GM18498 (cell line): ENCODE data around the gene FAM237B.
"Not testable (repeated sequence)": the region's sequence is repeated elsewhere in the genome, so short reads cannot be mapped to it uniquely, and the experiment has no call there.

Source experiments
- ATAC-seq: cut with Tn5 transposase; IDR thresholded peaks from one replicate; pipeline ENCODE4 v1.9.1; 2021; ENCODE audit warnings: mild to moderate bottlenecking, moderate library complexity; ENCODE audit not compliant: unreplicated experiment

The FAM237B gene

DNA sequence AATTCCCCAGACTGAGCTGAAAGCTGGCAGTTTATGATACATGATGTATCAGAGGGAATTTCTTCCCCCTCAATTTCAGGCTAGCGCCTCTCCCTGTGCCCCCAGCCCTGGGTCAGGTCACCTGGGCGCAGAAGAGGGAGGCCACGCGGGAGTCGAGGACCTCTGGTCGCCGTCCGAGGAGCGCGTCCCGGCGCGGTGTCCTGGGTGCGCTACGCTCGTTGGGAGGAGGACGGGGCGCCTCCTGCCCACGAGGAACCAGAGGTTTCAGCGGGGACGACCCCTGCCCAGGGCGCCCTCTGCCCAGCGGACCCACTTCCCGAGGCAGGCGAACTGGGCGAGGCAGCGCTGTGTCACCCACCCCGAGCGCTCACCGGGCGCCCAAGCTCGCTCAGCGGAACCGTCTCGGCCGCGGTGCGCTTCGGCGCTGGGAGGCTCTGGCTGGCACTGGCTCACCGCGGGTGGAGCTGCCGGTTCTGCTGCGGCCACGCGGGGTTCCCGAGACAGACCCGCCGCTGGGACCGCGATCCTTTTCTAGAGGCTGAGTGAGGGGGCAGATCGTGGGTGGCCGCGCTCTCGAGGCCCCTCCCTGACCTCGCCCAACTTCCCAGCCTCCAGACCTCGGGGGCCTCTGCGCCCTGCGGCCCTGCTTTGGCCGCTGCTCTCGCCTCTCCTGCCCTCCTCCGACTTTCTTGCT is at the start of gene FAM237B:
FAM237B (minus strand) TSS at position 504 of the 694 bp plus-strand sequence. CDS start 1,556 bp downstream, outside the sequence.
- no peak for ATAC-seq

DNA sequence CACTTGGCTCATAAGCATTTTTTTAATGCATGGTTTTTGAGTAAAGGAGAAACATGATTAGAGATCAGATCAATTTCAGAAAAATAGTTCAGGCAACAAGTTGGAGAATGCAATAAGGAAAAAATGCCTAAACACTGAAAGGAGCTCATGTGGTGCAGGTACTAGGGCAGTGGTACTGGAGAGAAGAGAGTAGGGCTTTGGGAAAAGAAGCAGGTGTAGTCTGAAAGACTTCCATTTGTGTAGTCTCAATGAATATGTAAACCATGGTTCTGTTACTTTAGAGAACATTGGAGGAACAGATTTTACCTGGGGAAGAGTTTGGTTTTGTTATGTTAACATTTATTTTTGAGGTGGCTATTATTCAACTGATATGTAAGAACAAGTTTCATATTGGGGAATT is 30.9 kb upstream of the FAM237B start:
- no peak for ATAC-seq

DNA sequence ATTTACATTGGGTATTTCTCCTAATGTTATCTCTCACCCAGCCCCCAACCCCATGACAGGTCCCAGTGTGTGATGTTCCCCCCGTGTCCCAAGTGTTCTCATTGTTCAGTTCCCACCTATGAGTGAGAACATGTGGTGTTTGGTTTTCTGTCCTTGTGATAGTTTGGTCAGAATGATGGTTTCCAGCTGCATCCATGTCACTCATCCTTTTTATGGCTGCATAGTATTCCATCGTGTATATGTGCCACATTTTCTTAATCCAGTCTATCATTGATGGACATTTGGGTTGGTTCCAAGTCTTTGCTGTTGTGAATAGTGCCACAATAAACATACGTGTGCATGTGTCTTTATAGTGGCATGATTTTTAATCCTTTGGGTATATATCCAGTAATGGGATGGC is 28.9 kb upstream of the FAM237B start:
- ATAC-seq: not testable (repeated sequence)

DNA sequence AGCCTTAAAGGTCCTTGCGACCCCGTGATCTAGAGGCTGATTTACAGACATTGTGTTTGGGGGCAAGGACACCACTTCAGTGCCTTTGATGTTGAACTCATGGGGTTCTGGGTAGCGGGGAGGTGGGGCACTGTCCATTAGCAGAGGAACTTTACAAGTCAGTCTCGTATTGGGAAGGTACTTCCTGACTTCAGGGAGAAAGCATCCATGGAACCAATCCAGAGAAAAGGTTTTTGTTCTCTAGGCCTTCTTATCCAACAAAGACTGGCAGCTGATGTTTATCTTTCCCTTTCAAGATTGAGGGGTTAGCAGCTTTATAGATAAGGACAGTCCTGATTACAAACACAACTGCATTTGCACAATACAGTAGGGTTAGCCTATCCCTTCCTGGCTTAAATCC is 28.2 kb upstream of the FAM237B start:
- no peak for ATAC-seq

DNA sequence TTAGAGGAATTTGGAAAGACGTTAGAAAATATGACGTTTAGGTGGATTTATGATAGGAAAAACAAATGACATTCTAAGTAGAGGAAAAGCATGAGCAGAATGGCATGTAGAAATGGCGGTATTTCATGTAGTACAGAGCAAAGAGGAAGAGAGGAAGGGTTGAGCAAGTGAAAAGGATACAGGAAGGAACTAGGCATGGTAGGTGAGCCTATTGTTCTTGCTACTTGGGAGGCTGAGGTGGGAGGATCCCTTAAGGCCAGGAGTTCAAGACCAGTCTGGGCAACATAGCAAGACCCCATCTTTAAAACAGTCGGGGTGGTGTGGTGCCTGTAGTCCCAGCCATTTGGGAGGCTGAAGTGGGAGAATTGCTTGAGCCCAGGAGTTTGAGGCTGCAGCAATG is 26.7 kb upstream of the FAM237B start:
- ATAC-seq: no peak

DNA sequence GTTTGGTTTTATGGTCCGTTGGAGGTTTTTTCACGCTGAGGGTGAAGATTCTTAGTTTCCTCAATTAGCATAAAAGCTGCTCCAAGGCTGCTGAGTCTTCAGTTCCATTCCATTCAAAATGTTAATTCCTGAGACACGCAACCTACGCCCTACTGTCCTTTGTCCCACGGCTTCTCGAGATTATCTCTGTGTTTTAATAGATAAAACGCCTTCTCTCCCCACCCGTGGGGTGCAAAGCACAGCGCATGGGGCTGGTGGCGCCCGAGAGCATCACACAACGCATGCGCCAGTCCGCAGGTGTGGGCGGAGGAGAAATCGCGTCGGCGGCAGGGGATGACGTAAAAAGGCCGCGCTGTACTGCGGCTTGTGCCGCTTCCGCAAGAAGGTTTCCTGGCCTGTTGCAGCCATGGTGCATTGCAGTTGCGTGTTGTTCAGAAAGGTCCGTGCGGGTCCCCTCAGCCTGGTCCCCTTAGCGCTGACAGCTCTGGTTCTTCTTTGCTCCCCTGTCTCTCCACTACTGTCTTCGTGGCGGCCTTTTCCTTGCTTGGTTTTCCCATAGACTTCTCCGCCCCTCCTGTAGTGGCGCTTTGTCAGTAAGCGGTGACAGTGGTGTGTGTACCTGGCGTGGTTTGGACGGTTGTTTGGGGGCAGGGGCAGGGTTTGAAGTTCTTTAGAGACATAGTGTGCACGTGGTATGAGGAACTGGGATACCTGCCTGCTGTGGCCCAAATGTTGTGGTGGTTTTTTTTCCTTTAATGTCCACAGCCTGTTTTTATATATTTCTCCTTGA is 25.4 kb upstream of the FAM237B start, which contains the start of gene GTPBP10:
GTPBP10 (plus strand) TSS at position 381 of the 790 bp plus-strand sequence; CDS start at position 407, 26 bp downstream.
- peak; percentile 95 for ATAC-seq

DNA sequence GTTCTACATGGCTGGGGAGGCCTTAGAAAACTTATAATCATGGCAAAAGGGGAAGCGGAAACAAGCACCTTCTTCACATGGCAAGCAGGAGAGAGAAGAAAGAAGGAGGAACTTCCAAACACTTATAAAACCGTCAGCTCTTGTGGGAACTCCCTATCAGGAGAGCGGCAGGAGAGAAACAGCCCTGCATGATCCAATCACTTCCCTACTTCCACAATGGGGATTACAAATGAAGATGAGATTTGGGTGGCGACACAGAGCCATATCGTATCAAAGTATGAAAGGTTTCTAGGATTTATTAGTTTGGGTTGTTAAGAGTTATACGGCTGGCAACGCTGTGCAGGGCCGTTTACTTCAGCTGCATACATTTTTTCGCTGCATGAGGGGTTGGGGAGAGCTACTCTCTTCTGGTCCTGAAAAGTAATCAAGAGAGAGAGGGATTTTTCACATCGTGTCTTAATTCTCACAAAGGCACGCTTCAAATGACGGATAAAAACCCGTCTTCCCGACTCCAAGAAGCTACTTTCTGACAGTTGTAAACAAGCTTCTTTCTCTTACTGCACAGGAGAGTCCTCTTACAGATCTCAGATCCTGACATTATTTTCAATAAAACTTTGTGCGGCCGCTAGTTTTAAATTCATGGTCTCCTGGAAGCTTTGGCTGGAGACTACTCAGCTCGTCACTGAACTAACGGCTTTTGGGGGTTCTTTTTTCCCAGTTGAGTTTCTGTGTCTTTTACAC is 24.7 kb upstream of the FAM237B start:
- ATAC-seq: peak; percentile 19

DNA sequence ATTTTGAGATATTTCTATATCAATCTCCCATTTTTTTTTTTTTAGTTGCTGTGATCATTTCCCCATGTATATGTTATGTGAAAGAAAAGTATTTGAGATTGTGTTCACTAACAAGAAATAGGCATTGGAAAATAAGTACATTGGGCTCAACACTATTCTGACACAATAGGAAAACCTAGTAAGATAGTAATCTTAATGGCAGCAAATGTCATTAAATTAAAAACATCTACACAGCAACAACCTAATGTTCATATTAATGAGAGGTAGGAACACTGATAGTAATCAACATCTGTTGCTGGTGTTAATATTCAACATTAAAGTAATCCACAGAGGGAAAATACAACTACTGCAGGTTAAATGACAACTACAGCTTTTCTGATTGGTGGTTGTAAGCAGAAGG is 23.9 kb upstream of the FAM237B start:
- no peak for ATAC-seq

DNA sequence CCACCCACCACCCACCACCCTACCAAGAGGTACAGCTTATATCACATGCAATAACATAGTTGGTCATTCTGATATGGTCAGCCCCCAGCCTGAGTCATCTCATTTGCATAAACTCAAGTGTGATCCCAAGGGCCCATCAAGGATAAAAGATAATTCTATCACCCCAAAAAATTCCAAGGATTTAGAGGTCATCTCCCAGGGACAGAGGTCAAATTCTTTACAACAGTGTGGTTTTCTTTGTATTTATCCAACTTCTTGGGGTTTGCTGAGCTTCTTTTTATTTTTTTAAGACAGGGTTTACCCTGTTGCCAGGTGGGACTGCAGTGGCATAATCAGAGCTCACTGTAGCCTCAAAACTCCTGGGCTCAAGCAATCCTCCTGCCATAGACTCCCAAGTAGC is 16.0 kb upstream of the FAM237B start:
- no peak for ATAC-seq

DNA sequence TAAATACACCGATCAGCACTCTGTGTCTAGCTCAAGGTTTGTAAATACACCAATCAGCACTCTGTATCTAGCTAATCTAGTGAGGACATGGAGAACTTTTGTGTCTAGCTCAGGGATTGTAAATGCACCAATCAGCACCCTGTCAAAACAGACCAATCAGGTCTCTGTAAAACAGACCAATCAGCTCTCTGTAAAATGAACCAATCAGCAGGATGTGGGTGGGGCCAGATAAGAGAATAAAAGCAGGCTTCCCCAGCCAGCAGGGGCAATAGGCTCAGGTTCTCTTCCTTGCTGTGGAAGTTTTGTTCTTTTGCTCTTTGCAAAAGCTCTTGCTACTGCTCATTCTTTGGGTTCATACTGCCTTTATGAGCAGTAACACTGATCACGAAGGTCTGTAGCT is 13.8 kb upstream of the FAM237B start:
- ATAC-seq: not testable (repeated sequence)

DNA sequence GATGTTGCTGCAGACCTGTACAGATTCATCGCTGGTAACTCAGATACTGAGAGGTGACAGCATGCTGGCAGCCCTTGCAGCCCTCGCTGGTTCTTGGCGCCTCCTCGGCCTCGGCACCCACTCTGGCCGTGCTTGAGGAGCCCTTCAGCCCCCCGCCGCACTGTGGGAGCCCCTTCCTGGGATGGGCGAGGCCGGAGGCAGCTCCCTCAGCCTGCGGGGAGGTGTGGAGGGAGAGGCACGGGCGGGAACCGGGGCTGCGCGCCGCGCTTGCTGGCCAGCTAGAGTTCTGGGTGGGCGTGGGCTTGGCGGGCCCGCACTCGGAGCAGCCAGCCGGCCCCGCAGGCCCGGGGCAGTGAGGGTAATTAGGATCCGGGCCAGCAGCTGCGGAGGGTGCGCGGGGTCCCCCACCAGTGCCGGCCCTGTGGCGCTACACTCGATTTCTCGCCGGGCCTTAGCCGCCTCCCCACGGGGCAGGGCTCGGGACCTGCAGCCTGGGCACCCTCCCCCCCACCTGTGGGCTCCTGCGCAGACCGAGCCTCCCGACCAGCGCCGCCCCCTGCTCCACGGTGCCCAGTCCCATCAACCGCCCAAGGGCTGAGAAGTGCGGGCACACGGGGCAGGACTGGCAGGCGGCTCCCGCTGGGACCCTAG is 13.2 kb upstream of the FAM237B start:
- ATAC-seq: no peak

DNA sequence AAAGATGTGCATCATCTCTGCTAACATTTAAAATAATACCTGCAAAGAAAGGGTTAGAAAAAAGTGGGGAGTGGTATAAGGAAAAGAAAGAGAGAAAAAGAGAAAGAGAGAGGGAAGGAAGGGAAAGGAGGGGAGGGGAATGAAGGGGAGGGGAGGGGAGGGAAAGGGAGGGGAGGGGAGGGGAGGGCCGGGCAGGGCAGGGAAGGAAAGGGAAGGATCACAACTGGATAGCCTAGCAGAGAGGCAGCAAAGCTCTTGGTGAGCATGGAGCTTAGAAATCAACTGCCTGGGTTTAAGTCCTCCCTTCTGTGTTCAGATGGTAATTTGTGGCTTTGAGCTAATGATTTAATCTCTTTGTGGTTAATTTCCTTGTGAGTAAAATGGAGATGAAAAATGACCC is 5.4 kb upstream of the FAM237B start:
- ATAC-seq: no peak

DNA sequence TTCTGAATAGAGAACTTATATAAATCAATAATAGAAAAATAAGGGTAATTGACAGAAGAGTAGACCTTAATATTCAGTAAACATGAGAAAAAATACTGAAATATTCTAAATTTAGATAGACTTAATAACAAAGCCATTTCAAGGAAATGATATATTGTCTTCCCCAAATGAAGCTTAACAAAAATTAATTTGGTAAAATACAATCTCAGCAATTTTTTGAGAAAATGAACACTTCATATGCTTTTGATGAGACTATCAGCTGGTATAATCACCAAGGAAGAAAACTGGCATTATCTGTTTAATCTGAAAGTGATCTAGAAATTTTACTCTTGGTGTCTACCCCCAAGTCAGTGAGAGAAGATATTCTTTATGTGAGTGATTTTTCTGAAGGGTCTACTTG is 1.7 kb upstream of the FAM237B start:
- ATAC-seq: no peak

DNA sequence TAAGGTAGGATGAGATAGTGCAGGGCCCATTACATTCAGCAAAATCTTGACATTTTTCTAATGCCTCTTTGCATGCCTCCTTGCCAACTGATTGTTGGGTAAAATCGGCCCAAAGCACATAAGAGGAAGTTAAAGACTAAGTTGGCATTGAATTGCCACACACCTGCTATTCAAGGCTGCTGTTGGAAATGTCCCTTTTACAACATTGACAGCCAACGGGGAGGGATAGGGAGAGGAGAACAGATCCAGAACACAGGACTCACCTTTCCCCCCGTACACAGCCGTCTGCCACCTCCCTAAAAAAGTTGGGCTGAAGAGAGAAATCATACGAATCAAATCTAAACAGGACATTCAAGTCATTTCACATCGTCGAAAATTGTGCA is 695 bp downstream of the FAM237B start:
- no peak for ATAC-seq

DNA sequence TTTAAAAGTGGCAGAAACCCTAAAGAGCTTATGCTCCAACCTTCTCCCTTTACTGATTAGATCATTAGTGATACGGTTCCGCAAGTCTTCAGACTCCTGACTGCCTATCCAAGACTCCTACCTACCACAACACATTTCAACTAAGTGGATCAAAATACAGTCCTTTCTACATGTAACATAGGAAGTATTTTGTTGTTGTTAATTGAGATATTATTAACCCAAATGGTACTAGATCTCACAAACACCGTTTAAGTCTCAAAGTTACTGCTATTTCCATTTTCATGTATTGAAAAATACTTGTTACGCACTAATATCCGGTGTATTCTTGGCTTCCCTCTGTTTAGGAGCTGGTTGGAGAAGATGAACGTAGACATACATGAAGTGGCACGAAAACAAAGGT is 1.1 kb downstream of the FAM237B start:
- ATAC-seq: no peak

DNA sequence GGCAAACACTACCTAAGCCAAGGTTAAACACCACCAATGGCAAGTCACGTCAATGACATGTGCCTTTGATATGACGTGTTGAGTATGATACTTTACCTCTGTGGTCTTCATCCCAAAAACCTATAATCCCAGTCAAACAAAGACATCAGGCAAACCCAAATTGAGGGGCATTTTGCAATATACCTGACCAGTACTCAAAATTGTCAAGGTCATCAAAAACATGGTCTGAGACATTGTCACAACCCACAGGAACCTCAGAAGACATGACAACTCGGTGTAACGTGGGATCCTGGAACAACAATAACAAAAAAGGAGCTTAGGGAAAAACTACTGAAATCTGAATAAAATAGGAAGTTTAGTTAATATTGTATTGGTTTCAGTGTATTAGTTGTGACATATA is 7.2 kb downstream of the FAM237B start:
- ATAC-seq: no peak

DNA sequence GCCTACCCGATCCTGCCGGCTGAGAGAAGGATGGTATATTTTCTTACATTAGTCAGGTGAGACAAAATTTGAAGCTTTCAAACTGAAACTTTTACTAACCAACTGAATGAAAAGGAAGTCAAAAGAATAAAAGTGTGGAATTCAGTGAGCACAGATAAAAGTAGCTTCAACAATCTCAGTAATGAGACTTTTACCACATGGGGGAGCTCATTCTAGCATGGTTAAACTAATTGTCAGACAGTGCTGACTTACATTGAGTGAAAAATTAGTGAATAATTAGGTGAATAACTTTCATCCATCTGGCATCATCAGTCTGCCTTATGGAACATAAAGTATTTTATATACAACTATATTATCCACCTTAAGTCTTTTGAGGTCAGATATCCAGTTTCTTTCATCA is 8.4 kb downstream of the FAM237B start:
- ATAC-seq: no peak

DNA sequence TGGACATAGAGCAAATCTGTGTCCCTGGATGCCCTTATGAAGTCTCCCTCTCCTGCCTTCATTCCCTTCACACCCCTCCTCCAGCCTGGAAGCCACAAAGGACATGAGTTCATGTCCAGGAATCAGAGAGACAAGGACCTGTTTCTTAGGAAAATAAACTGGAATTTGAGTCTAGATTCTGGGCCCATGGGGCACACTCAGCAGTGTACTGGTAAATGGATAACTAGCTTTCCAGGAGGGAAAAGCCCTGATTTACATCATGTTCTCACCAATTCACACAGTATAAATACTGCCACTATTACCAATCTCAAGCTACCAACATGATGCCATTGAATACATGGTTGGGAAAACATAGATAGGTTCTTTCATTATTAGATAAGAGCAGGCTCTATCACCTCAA is 9.9 kb downstream of the FAM237B start:
- no peak for ATAC-seq

DNA sequence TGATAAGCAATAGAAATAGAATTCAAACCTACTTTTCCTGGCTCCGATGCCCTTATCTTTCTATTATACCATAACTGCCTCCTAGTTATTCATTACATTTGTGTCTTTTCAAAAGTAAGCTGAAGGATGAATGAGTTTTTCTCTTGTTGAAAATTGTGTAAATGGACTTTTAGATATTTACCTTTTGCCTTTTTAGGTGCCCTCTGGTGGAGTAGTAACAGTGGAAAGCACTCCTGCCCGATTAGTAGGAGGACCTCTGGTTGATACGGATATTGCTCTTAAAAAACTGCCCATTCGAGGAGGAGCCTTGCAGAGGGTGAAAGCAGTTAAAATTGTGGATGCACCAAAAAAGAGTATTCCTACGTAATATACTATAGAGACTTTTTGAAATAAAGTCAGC is 11.2 kb downstream of the FAM237B start:
- no peak for ATAC-seq

DNA sequence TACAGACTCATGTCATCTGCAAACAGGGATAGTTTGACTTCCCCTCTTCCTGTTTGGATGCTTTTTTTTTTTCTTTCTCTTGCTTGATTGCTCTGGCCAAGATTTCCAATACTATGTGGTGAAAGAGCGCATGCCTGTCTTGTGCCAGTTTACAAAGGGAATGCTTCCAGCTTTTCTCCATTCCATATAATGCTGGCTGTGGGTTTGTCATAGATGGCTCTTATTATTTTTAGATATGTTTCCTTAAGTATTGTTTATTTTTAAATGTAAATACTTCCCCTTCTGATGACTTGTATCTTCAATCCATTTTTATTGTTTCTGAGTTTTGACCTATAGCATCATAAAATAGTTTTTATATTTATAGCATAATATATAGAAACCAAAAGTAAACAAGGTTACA is 17.9 kb downstream of the FAM237B start:
- no peak for ATAC-seq
